B cell (primary cell): Measurements from ENCODE around the gene B4GALT1. TPM values are rescaled to one million over a fixed set of nuclear protein-coding genes. Genes with fewer than 3 reads are reported as not detected.
A peak's percentile ranks its signal among the peaks of the same experiment; 100 is the strongest.

Experiments
- ATAC-seq: fragments of 200-7000 bp; cut with Tn5 transposase; one replicate; pipeline ENCODE4 v1.10.0; 2021; ENCODE audit warnings: low read depth, mild to moderate bottlenecking, moderate number of reproducible peaks, moderate library complexity
- CTCF ChIA-PET: fragments of 350-600 bp; sonication (Branson Sonifier 250); formaldehyde crosslinking; loops from one replicate; lab custom pipeline; 2021; ENCODE audit warnings: antibody characterized with exemption, inconsistent platforms; lab: Charles Lee
- POLR2A ChIA-PET: fragments of 350-600 bp; sonication (Branson Sonifier 250); formaldehyde crosslinking; loops from one replicate; lab custom pipeline; 2021; ENCODE audit warnings: antibody characterized with exemption; lab: Charles Lee
- DNase-seq: peaks from one replicate; pipeline ENCODE4 v3.0.0; 2013
- H2AFZ ChIP-seq: 2 replicates; pipeline ENCODE4 v1.6.1; 2012; ENCODE audit warnings: mild to moderate bottlenecking, low read depth, low read length; ENCODE audit not compliant: insufficient read depth, poor library complexity, severe bottlenecking
- H3K27ac ChIP-seq, 2 donors: 1 replicate in 1 of 2; 2 replicates in 1 of 2; pipeline ENCODE4 v1.5.1; 2012 to 2013; ENCODE audit warnings: low read length in 2 of 2, mild to moderate bottlenecking in 2 of 2, moderate library complexity in 1 of 2
- H3K27me3 ChIP-seq, 4 experiments: fragments of 200-600 bp in 1 of 4; sonication (generic) in 1 of 4; replicated peaks in 1 of 4; 1 replicate in 2 of 4; 2 replicates in 2 of 4; pipeline versions ENCODE4 v1.6.1 to v1.7.0; 2013 to 2016; ENCODE audit warnings: low read length in 3 of 4, mild to moderate bottlenecking in 2 of 4, mixed read lengths in 1 of 4, moderate library complexity in 1 of 4; ENCODE audit not compliant: insufficient read depth in 4 of 4, control insufficient read depth in 3 of 4; ENCODE audit errors: control extremely low read depth in 1 of 4
- H3K36me3 ChIP-seq, 2 experiments: replicated peaks in 1 of 2; 1 replicate in 1 of 2; 2 replicates in 1 of 2; pipeline versions ENCODE4 v1.6.1 to v1.7.1; 2013; ENCODE audit warnings: low read length in 1 of 2; ENCODE audit not compliant: insufficient read depth in 2 of 2, control insufficient read depth in 1 of 2; ENCODE audit errors: control extremely low read depth in 1 of 2, extremely low read depth in 1 of 2
- H3K4me1 ChIP-seq, 2 donors: fragments of 200-600 bp in 1 of 2; sonication (generic) in 1 of 2; 1 replicate in 1 of 2; 2 replicates in 1 of 2; pipeline versions ENCODE4 v1.5.1 to v1.6.1; 2013 to 2017; ENCODE audit warnings: low read length in 2 of 2; ENCODE audit not compliant: control insufficient read depth in 2 of 2, insufficient read depth in 2 of 2
- H3K4me2 ChIP-seq: replicated peaks from 2 replicates; pipeline ENCODE3; 2012; ENCODE audit warnings: mild to moderate bottlenecking, low read depth, low read length; ENCODE audit not compliant: poor library complexity, severe bottlenecking
- H3K4me3 ChIP-seq, 5 experiments: fragments of 200-600 bp in 1 of 5; sonication (generic) in 1 of 5; 1 replicate in 3 of 5; 2 replicates in 2 of 5; pipeline versions ENCODE4 v1.5.1 to v1.7.0; 2011 to 2016; ENCODE audit warnings: low read length in 4 of 5, mild to moderate bottlenecking in 4 of 5, low read depth in 2 of 5, control low read depth in 1 of 5, moderate library complexity in 1 of 5; ENCODE audit not compliant: insufficient read depth in 1 of 5; ENCODE audit errors: control extremely low read depth in 1 of 5, extremely low read depth in 1 of 5
- H3K79me2 ChIP-seq: fragments of 200-600 bp; sonication (generic); one replicate; pipeline ENCODE4 v1.6.0; 2016; ENCODE audit warnings: low read length; ENCODE audit not compliant: control insufficient read depth, insufficient read depth
- H3K9ac ChIP-seq: fragments of 200-600 bp; sonication (generic); 2 replicates; pipeline ENCODE4 v1.6.1; 2017; ENCODE audit warnings: mild to moderate bottlenecking, low read length, moderate library complexity
- H3K9me3 ChIP-seq, 3 donors: one replicate each; pipeline versions ENCODE4 v1.6.1 to v1.7.1; 2013; ENCODE audit warnings: low read length in 2 of 3; ENCODE audit not compliant: control insufficient read depth in 2 of 3, insufficient read depth in 1 of 3; ENCODE audit errors: control extremely low read depth in 1 of 3
- H4K20me1 ChIP-seq: 2 replicates; pipeline ENCODE4 v1.6.0; 2012; ENCODE audit warnings: mild to moderate bottlenecking, low read length; ENCODE audit not compliant: insufficient read depth, control insufficient read depth, poor library complexity, severe bottlenecking
- H3K27ac Mint-ChIP-seq: one replicate; pipeline ENCODE4 v1.8.0; 2021; ENCODE audit warnings: mixed read lengths
- H3K27me3 Mint-ChIP-seq: one replicate; pipeline ENCODE4 v1.8.0; 2021; ENCODE audit warnings: mixed read lengths
- H3K4me1 Mint-ChIP-seq: one replicate; pipeline ENCODE4 v1.8.0; 2021; ENCODE audit warnings: mixed read lengths
- H3K4me3 Mint-ChIP-seq: one replicate; pipeline ENCODE4 v1.8.0; 2021; ENCODE audit warnings: mixed read lengths
- H3K9me3 Mint-ChIP-seq: one replicate; pipeline ENCODE4 v1.8.0; 2022; ENCODE audit warnings: mixed read lengths; ENCODE audit not compliant: insufficient read depth
- CTCF ChIP-seq: fragments of 200-600 bp; IDR thresholded peaks from one replicate; pipeline ENCODE4 v1.8.0; 2022; ENCODE audit warnings: antibody characterized with exemption, mild to moderate bottlenecking
- EZH2 ChIP-seq: IDR thresholded peaks from 2 replicates; pipeline ENCODE4 v1.6.1; 2012; ENCODE audit warnings: borderline replicate concordance, low read depth, mild to moderate bottlenecking, moderate library complexity, low read length; ENCODE audit not compliant: insufficient read depth, poor library complexity, severe bottlenecking
- WGBS: methylation state at CpG from one replicate; pipeline ENCODE4 v1.1.5; 2013; ENCODE audit warnings: missing lambda C conversion rate; ENCODE audit not compliant: insufficient coverage; 5-methylcytosine and 5-hydroxymethylcytosine counted together
- intact Hi-C: fragments of 100-400 bp; cut with micrococcal nuclease; formaldehyde crosslinking; loops from one replicate; pipeline ENCODE4 v1.10.0; 2022
- polyA plus RNA-seq: library from polyadenylated mRNA; depleted of rRNA; stranded (reverse); fragments of >200 nt; gene quantifications from 2 replicates; pipeline ENCODE4 v1.2.3, GENCODE V29; 2012
- total RNA-seq, 2 donors: library from RNA; stranded (reverse); fragments of 120-200 nt in 1 of 2; gene quantifications; 1 replicate in 1 of 2; 2 replicates in 1 of 2; pipeline versions ENCODE4 v1.2.3 to v1.2.4, GENCODE V29; 2013 to 2022

B4GALT1 gene
- total and polyA plus RNA-seq, 2 donors (not counting 1 experiment from before 2014, with no cell fraction given), result 49.2 to 201 TPM

- intact Hi-C loops, result loop anchor here (1.0 to 10.0 kb wide), 2 partner anchors 21 to 131 kb away; partner anchors contain the start of gene NFX1
- Mint-ChIP-seq H3K4me3 (peak overlapping the region; percentile 95), H3K4me1 (peaks cover 79% of the 10 kb centered on the region), H3K27me3 (no peaks in the 10 kb centered on the region), H3K9me3 (no peaks in the 10 kb centered on the region), H3K27ac (peak overlapping the region; percentile 93)
- Histone ChIP-seq H3K9me3 (no peaks in the 10 kb centered on the region), H3K4me3 (peak overlapping the region in 4 of 5 experiments; percentile 95 to 99 (median 98)), H3K9ac (peak overlapping the region; percentile 97), H3K4me2 (peak overlapping the region; percentile 95), H3K27ac (peak overlapping the region; percentile 90 to 92), H2AFZ (no peak overlapping the region), H3K36me3 (no peaks in the 10 kb centered on the region), H3K27me3 (no peaks in the 10 kb centered on the region), H4K20me1 (peaks cover 50% of the 10 kb centered on the region), H3K79me2 (peaks cover 92% of the 10 kb centered on the region), H3K4me1 (peaks cover 79 to 87% of the 10 kb centered on the region in 2 donors)
- DNase-seq (no peak), ATAC-seq (no peak)
- no peak for TF ChIP-seq EZH2
- CTCF ChIA-PET, result interaction anchor here (0.8 to 2.0 kb wide), 8 partner anchors 12 to 81 kb away, joined by 3 to 9 read pairs (median 3); no protein-coding TSS in a partner anchor
- POLR2A ChIA-PET, result interaction anchor here (1.0 to 5.0 kb wide), 6 partner anchors 13 to 138 kb away, joined by 3 to 44 read pairs (median 4); partner anchors contain the start of gene DNAJA1
- 37% methylated on average over 3 of the region's 8 CpGs for WGBS
These were observed 3.6 kb downstream of the B4GALT1 start for GRCh38 chr9:33163433-33164137.

- Mint-ChIP-seq H3K4me1 (peaks cover 79% of the 10 kb centered on the region), H3K27me3 (no peaks in the 10 kb centered on the region), H3K4me3 (peak overlapping the region; percentile 95), H3K27ac (peak overlapping the region; percentile 93), H3K9me3 (no peaks in the 10 kb centered on the region)
- no peaks in the 10 kb centered on the region for H3K36me3 ChIP-seq
- H3K79me2 ChIP-seq, result peaks cover 97% of the 10 kb centered on the region
- H3K9ac ChIP-seq, result peak overlapping the region; percentile 97
- no peaks in the 10 kb centered on the region for H3K27me3 ChIP-seq
- ChIA-PET CTCF (interaction anchor here (0.9 to 2.0 kb wide), 8 partner anchors 11 to 81 kb away, joined by 3 to 9 read pairs (median 4); no protein-coding TSS in a partner anchor), POLR2A (interaction anchor here (0.7 to 5.0 kb wide), 7 partner anchors 12 to 138 kb away, joined by 3 to 44 read pairs (median 3); partner anchors contain the start of gene DNAJA1)
- peaks cover 79 to 87% of the 10 kb centered on the region in 2 donors for H3K4me1 ChIP-seq
- H3K4me3 ChIP-seq, result peak overlapping the region in 3 of 5 experiments; percentile 95 to 99 (median 99)
- ATAC-seq (no peak), DNase-seq (no peak)
- H2AFZ ChIP-seq, result no peak overlapping the region
- WGBS, result 90% methylated on average over 3 of the region's 9 CpGs
- H3K4me2 ChIP-seq, result peak overlapping the region; percentile 95
- peaks cover 50% of the 10 kb centered on the region for H4K20me1 ChIP-seq
- intact Hi-C loops, result loop anchor here (10.0 kb wide), 1 partner anchor 132 kb away; the partner anchor contains the start of gene NFX1
- peak overlapping the region; percentile 92 to 95 for H3K27ac ChIP-seq
- no peak for TF ChIP-seq EZH2
- no peak for TF ChIP-seq CTCF
- no peaks in the 10 kb centered on the region for H3K9me3 ChIP-seq
These were observed 4.3 kb downstream of the B4GALT1 start for GRCh38 chr9:33162721-33163311.
